HepG2 (cell line): Measurements from ENCODE around the gene NTMT1. TPM values are rescaled to one million over a fixed set of nuclear protein-coding genes. Genes with fewer than 3 reads are reported as not detected.
A peak's percentile ranks its signal among the peaks of the same experiment; 100 is the strongest.

Experiments
- CSRNP2 ChIP-seq: sonication (generic); formaldehyde crosslinking; conservative IDR thresholded peaks from 2 replicates; pipeline ENCODE4 v1.8.0; 2022; ENCODE audit warnings: low read depth, missing genetic modification reagents
- CTCF ChIP-seq: sonication (generic); formaldehyde crosslinking; IDR thresholded peaks from 2 replicates; pipeline ENCODE4 v1.5.0; 2020; ENCODE audit warnings: mild to moderate bottlenecking, missing genetic modification reagents, moderate library complexity
- HOXD1 ChIP-seq: sonication (generic); formaldehyde crosslinking; IDR thresholded peaks from 2 replicates; pipeline ENCODE4 v1.5.0; 2020; ENCODE audit warnings: missing genetic modification reagents
- MBD4 ChIP-seq: IDR thresholded peaks from 2 replicates; pipeline ENCODE4 v1.6.1; 2012; ENCODE audit warnings: low read length, inconsistent platforms, borderline replicate concordance
- SALL1 ChIP-seq: sonication (generic); formaldehyde crosslinking; IDR thresholded peaks from 2 replicates; pipeline ENCODE4 v1.8.0; 2022; ENCODE audit warnings: mild to moderate bottlenecking, missing genetic modification reagents
- SAP130 ChIP-seq: IDR thresholded peaks from 2 replicates; pipeline ENCODE4 v1.6.1; 2016; ENCODE audit warnings: low read depth
- SNAI1 ChIP-seq: sonication (generic); formaldehyde crosslinking; IDR thresholded peaks from 2 replicates; pipeline ENCODE4 v1.5.0; 2020; ENCODE audit warnings: mild to moderate bottlenecking, missing genetic modification reagents, borderline replicate concordance
- SP140L ChIP-seq: sonication (generic); formaldehyde crosslinking; IDR thresholded peaks from 2 replicates; pipeline ENCODE4 v1.4.0; 2020; ENCODE audit warnings: missing genetic modification reagents, borderline replicate concordance
- STAG1 ChIP-seq: sonication (generic); formaldehyde crosslinking; IDR thresholded peaks from 2 replicates; pipeline ENCODE4 v1.4.0; 2020; ENCODE audit warnings: missing genetic modification reagents
- TCF7 ChIP-seq: sonication (generic); IDR thresholded peaks from 2 replicates; pipeline ENCODE4 v1.6.1; 2016; ENCODE audit warnings: antibody characterized with exemption, low read depth
- TCF7L2 ChIP-seq: IDR thresholded peaks from 2 replicates; pipeline ENCODE4 v1.6.1; 2011; ENCODE audit warnings: mild to moderate bottlenecking, low read depth, low read length, moderate library complexity
- ZBTB40 ChIP-seq, 2 experiments: fragments of 450-650 bp in 1 of 2; sonication (generic) in 1 of 2; formaldehyde crosslinking in 1 of 2; IDR thresholded peaks; 2 replicates each; pipeline versions ENCODE4 v1.6.1 to v1.8.0; 2016 to 2022; ENCODE audit warnings: antibody characterized with exemption in 1 of 2, mild to moderate bottlenecking in 1 of 2, missing genetic modification reagents in 1 of 2
- ZNF317 ChIP-seq: sonication (generic); formaldehyde crosslinking; IDR thresholded peaks from 2 replicates; pipeline ENCODE4 v1.5.0; 2020; ENCODE audit warnings: mild to moderate bottlenecking, missing genetic modification reagents
- ZNF558 ChIP-seq: sonication (generic); formaldehyde crosslinking; IDR thresholded peaks from 2 replicates; pipeline ENCODE4 v1.9.0; 2022; ENCODE audit warnings: mild to moderate bottlenecking, missing genetic modification reagents, borderline replicate concordance
- ZNF567 ChIP-seq: sonication (generic); formaldehyde crosslinking; IDR thresholded peaks from 2 replicates; pipeline ENCODE4 v1.8.1; 2023; ENCODE audit warnings: mild to moderate bottlenecking, missing genetic modification reagents, borderline replicate concordance
- ZNF740 ChIP-seq: sonication (generic); formaldehyde crosslinking; IDR thresholded peaks from 2 replicates; pipeline ENCODE4 v1.4.0; 2020; ENCODE audit warnings: missing genetic modification reagents
- ZNF839 ChIP-seq: sonication (generic); formaldehyde crosslinking; IDR thresholded peaks from 2 replicates; pipeline ENCODE4 v1.4.0; 2020; ENCODE audit warnings: missing genetic modification reagents, mild to moderate bottlenecking, borderline replicate concordance
- polyA plus RNA-seq, 8 experiments: library from polyadenylated mRNA; depleted of rRNA in 3 of 8; stranded (reverse) in 7 of 8; unstranded in 1 of 8; fragments of >200 nt; fragmentation: Illumina TruSeq in 4 of 8; extraction: Trizol in 4 of 8; gene quantifications; 2 replicates each; pipeline versions ENCODE4 v1.2.1 to v1.2.3, GENCODE V29; 2011 to 2016; ENCODE audit warnings: low read depth in 4 of 8, missing spikeins in 1 of 8, mixed read lengths in 1 of 8; ENCODE audit not compliant: insufficient read depth in 1 of 8
- total RNA-seq, 5 experiments: library from RNA; depleted of rRNA; stranded (reverse); fragments of >200 nt; fragmentation: Illumina TruSeq; extraction: Trizol; gene quantifications; 2 replicates each; pipeline ENCODE4 v1.2.3, GENCODE V29; 2016; ENCODE audit warnings: low read depth in 1 of 5

NTMT1 gene
- total and polyA plus RNA-seq, 2 of the 13 experiments (the other 11 are each of a cell fraction or from before 2014, with no cell fraction given), result 49.1 to 53.8 TPM

GRCh38 chr9:129624168-129624759 is 1.7 kb upstream of the NTMT1 start (continued):
- TF ChIP-seq CSRNP2, result no peak
- no peak for TF ChIP-seq ZBTB40 (IDR thresholded peaks at IDR 0.05)
- no peak for TF ChIP-seq ZBTB40 (CRISPR knock-in tag; IDR thresholded peaks at IDR 0.05)
- TF ChIP-seq ZNF567, result no peak
- no peak for TF ChIP-seq MBD4
- peak; percentile 7; the same call in 1 of the 2 replicates for TF ChIP-seq ZNF317 (CRISPR knock-in tag)
- no peak for TF ChIP-seq TCF7L2
- no peak for TF ChIP-seq TCF7
- TF ChIP-seq SAP130 (CRISPR knock-in tag), result peak; percentile 21; the same call in 1 of the 2 replicates
- no peak for TF ChIP-seq ZNF558
- TF ChIP-seq HOXD1 (CRISPR knock-in tag), result no peak
- TF ChIP-seq SNAI1 (CRISPR knock-in tag), result no peak
- peak; percentile 29; the same call in 1 of the 2 replicates for TF ChIP-seq SALL1
- TF ChIP-seq CTCF (CRISPR knock-in tag), result peak; percentile 81
- TF ChIP-seq ZNF839 (CRISPR knock-in tag), result no peak
- peak; percentile 70; the same call in 1 of the 2 replicates for TF ChIP-seq ZNF740 (CRISPR knock-in tag)
- TF ChIP-seq STAG1 (CRISPR knock-in tag), result peak; percentile 71
- TF ChIP-seq SP140L (CRISPR knock-in tag), result no peak
